ENCODE data around the gene GOLGA8K.
"Not testable (repeated sequence)": the region's sequence is repeated elsewhere in the genome, so short reads cannot be mapped to it uniquely, and the experiment has no call there.

GOLGA8K gene, protein sequence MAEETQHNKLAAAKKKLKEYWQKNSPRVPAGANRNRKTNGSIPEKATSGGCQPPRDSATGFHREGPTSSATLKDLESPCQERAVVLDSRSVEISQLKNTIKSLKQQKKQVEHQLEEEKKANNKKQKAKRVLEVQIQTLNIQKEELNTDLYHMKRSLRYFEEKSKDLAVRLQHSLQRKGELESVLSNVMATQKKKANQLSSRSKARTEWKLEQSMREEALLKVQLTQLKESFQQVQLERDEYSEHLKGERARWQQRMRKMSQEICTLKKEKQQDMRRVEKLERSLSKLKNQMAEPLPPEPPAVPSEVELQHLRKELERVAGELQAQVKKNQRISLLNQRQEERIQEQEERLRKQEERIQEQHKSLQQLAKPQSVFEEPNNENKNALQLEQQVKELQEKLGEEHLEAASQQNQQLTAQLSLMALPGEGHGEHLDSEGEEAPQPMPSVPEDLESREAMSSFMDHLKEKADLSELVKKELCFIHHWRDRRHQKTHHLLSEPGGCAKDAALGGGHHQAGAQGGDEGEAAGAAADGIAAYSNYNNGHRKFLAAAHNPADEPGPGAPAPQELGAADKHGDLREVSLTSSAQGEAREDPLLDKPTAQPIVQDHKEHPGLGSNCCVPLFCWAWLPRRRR

GRCh38 chr15:32403192-32403591 is at the start of gene GOLGA8K:
TSS of gene GOLGA8K (minus strand) at chr15:32403292. CDS start at chr15:32403194, 98 bp downstream.
- DNase-seq (ENCODE audit: low read depth): not testable (repeated sequence)

- not testable (repeated sequence) for DNase-seq (ENCODE audit: low read depth)
These were observed 37.4 kb upstream of the GOLGA8K start for GRCh38 chr15:32440445-32440977.

DNA sequence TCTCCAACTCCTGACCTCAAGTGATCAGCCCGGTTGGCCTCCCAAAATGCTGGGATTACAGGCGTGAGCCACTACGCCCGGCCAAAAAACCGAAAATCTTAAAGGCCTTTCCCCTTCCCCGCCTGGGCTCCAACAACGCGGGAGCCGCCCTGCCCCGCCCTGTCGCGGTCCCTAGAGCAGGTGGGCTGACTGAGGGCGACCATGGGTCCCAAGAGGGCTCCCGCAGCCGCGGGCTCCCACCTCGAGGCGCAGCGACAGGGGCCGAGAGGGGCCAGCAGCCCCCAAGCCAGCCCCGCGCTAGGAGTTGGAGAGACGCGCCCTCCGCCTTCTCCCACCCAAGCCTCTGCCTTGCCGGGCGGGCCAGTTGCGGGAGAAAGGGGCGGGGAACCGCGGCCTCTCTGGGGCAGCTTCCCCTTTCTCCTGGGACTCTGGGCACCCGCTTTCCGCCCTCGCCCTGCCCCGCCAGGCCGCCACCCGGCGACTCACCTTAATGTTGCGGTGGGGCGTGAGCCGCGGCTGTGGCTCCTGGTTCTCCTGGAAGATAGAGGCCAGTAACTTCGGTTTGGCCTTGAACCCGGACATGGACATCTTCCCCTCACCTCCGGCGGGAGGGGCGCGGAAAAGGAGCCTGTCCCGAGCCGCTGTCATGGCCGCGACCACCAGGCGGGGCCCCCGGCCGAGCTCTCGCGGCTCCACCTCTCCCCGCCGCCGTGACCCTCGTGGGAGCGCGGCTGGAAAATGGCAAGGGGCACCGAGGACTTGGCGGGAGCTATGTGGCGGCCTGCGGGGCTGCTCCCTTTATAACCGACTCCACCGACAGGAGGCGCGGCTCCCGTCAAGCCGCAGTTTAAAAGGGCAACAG is 31.2 kb upstream of the GOLGA8K start:
- DNase-seq (ENCODE audit: low read depth): not testable (repeated sequence)

- DNase-seq (ENCODE audit: low read depth): not testable (repeated sequence)
These were observed 24.5 kb upstream of the GOLGA8K start for GRCh38 chr15:32427635-32428034.

DNA sequence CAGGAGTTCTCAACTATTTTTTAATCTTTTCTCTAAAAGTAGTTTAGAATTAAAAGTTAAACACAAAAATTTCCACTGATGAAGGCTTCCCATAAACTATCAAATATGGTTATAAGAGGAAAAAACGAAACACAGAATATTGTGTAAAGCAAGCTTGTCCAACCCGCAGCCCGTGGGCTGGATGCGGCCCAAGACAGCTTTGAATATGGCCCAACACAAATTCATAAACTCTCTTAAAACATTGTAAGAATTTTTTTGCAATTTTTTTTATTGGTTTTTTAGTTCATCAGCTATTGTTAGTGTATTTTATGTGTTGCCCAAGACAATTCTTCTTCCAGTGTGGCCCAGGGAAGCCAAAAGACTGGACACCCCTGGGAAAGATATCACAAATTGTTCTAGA is 23.4 kb upstream of the GOLGA8K start:
- DNase-seq (ENCODE audit: low read depth): not testable (repeated sequence)

DNA sequence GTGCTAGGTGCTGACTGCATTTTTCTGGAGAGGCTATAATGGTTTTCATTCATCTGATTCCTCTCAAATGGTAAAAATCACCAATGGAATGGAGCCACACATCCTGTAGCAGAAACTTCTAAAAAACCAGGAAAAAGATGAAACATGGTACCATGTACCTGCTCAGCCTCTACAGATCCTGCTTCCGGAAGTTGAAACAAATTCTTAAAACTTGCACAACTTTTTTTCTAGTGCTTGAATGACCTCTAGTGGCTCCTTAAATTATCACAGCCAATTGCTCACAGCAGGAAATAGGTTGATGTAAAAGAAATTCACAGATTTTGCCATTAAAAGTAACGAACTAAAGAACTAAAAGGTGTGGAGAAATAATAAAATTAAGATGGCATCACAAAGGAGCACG is 4.8 kb upstream of the GOLGA8K start:
- not testable (repeated sequence) for DNase-seq (ENCODE audit: low read depth)

GRCh38 chr15:32396522-32396921 is 6.6 kb downstream of the GOLGA8K start:
- not testable (repeated sequence) for DNase-seq (ENCODE audit: low read depth)

- DNase-seq (ENCODE audit: low read depth): not testable (repeated sequence)
These were observed 8.3 kb downstream of the GOLGA8K start for GRCh38 chr15:32394745-32395144.

- not testable (repeated sequence) for DNase-seq (ENCODE audit: low read depth)
These were observed 14.9 kb downstream of the GOLGA8K start for GRCh38 chr15:32388050-32388648.

DNA sequence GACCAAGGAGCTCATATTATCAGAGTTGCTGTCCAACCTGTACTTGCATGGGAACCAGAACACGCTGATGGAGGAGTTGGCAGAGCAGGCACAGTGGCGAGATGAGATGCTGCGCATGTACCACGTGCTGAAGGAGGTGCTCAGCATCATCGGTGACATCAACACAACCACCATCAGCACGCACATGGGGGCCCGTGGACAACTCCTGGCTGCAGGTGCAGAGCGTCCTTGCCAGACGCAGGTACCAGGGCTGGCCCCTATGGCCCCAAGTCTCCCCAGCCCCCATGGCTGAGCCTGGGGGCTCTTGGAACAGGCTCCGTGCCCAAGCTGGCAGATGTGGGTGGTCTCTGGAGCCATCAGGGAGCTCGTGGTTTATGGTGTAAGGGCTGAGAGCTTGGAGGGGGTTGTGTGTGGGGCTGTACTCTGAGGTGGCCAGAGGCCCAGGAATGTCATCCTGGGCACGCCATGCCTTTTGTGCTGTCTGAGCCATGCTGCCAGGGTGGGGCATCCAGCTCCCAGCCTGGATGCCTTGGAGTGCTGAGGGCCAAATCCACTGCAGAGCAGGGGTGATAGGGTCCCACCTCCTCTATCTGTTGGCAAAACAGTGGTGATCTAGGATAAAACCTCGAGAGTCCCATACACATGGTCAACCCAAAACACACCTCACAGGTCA is 17.1 kb downstream of the GOLGA8K start:
- DNase-seq (ENCODE audit: low read depth): not testable (repeated sequence)

GRCh38 chr15:32374185-32374584 is 28.9 kb downstream of the GOLGA8K start:
- DNase-seq (ENCODE audit: low read depth): not testable (repeated sequence)

- DNase-seq (ENCODE audit: low read depth): not testable (repeated sequence)
These were observed 29.4 kb downstream of the GOLGA8K start for GRCh38 chr15:32373707-32374106.

GRCh38 chr15:32372075-32372474 is 31.0 kb downstream of the GOLGA8K start:
- not testable (repeated sequence) for DNase-seq (ENCODE audit: low read depth)

DNA sequence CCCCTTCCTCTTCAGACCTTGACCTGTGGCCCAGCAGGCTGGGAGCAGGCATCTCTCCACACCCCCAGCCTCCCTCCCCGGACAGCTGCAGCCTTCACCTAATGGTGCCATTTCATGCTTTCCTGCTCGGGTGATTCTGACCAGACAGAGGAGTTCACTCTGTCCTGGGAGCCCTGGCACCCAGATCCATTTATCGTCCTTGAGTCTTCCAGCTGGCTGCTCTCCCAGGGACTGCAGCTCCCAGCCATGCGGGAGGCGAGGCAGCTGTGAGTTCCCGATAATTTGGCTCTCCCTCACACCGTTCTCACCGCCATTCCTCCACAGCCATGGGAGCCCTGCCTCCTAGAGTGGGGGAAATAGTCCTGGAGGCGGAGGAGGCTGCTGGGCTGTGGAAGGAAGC is 32.6 kb downstream of the GOLGA8K start:
- DNase-seq (ENCODE audit: low read depth): not testable (repeated sequence)

DNA sequence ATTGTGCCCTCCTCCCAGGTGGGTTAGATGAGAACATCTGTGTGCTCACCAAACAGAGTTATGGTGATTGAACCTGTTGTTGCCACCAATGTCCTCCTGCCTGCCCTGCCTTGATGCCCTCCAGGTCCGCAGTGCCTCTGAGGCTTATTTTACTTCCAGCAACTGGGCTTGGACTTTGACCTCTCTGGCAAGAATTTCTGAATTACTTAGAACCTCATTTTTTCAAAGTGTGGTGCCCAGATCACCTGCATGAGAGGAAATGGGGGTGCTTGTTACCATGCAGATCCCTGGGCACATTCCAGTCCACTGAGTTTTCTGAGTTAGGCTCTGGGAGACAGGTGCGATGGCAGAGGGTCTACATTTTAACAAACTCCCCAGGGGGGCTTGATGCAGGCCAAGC is 33.0 kb downstream of the GOLGA8K start:
- DNase-seq (ENCODE audit: low read depth): not testable (repeated sequence)

- not testable (repeated sequence) for DNase-seq (ENCODE audit: low read depth)
These were observed 36.6 kb downstream of the GOLGA8K start for GRCh38 chr15:32366492-32366891.

DNA sequence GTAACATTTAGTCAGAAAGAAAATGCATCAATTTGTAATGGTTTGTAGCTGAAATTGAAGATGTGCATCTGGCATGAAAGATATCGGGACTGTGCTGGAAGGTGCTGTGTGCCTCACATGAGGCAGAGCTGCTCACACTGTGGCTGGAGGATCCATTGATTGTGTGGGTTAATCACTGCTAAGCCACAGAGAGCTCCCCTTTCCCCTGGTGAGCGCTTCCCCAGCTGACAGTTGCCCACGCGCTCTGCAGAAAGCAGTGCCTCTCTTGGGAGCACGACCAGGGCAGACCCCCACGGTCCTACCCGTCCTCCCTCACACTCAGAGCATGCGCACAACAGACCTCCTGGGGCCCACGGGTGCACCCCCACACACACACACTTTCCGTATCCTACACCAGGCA is 37.1 kb downstream of the GOLGA8K start:
- not testable (repeated sequence) for DNase-seq (ENCODE audit: low read depth)

GRCh38 chr15:32364944-32365343 is 38.1 kb downstream of the GOLGA8K start:
- peak; percentile 33 for DNase-seq (ENCODE audit: low read depth)

DNA sequence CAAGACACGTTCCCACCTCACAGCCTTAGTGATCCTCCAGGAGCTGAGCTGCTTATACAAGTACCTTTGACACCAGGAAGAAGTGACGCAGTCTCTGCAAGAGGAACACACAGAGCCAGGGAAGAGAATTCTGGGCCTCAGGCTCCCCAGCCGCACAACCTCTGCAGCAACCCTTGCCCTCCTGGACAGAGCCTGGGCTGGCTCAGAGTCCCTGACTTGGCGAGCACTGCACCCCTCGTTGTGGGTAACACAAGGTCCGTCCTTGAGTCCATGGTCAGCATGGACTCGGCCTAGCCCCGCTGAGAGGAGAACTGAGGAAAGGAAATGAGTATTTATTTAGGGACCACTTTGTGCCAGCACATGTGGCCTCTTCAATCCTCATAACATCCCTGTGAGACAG is 39.6 kb downstream of the GOLGA8K start:
- DNase-seq (ENCODE audit: low read depth): not testable (repeated sequence)

DNA sequence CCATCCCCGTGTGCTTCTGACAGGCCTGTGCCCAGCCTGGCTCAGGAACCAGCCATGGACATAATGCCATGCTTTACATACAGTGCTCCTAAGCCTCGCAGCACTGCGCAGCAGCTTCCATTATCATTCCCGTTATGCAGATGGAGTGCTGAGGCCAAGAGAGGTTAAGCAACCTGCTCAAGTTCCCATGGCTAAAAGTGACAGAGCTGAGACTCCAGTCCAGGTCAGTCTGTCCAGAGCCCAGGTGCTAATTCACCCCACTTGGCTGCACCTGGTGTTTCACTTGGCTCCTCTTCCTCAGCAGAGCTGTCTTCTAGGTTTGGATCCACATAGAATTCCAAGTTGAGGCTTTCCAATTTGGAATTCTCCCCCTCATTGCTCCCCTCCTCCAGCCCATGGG is 41.4 kb downstream of the GOLGA8K start:
- DNase-seq (ENCODE audit: low read depth): not testable (repeated sequence)

DNA sequence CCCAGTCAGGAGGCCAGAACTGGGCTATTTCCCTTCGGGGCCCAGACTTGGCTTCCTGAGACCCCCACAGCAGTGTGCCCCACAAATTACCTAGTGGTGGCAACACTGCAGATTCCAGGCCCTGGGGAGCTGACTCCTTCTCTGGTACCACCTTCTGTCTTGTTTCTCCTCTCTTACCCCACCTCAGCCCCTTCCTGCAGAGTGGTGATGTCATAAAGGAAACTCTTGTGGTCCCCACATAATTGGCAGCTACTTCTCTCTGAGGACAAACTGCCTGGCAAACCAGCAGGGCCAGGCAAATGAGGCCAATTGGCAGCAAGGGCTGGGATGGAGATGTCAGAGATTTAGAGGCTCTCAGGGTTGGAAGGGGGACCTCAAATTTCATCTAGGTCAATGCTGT is 44.6 kb downstream of the GOLGA8K start:
- not testable (repeated sequence) for DNase-seq (ENCODE audit: low read depth)

All from stimulated activated CD8-positive, alpha-beta memory T cell treated with anti-CD3 and anti-CD28 coated beads, Interleukin-7, amount 100 ng/mL, for 24 hours (primary cell).